Fibroblast of upper back skin (primary cell): ENCODE measurements around the gene DHFR.
A peak's percentile ranks its signal among the peaks of the same experiment; 100 is the strongest.

Experiments used
- DNase-seq: peaks from one replicate; pipeline ENCODE4 v3.0.0-alpha.2; 2013

Gene DHFR

GRCh38 chr5:80653502-80653901, 1.3 kb downstream of the DHFR start:
- no peak for DNase-seq

- DNase-seq = no peak
These were observed 7.9 kb downstream of the DHFR start for GRCh38 chr5:80646926-80647325.

- DNase-seq = no peak
These were observed 9.9 kb downstream of the DHFR start for GRCh38 chr5:80644900-80645299.

DNA sequence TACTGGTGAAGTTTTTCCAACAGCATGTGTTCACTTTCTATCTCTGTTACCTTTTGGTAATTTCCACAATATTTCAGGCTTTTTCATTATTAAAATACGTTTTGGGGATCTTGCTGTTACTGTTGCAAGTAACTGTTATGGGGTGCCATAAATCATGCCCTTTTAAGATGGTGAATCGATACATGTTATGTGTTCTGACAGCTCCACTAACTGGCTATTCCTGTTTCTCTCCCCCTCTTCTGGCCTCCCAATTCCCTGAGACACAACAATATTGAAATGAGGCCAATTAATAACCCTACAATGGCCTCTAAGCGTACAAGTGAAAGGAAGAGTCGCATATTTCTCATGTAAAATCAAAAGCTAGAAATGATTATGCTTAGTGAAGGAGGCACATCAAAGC, 13.4 kb downstream of the DHFR start:
- no peak for DNase-seq

DNA sequence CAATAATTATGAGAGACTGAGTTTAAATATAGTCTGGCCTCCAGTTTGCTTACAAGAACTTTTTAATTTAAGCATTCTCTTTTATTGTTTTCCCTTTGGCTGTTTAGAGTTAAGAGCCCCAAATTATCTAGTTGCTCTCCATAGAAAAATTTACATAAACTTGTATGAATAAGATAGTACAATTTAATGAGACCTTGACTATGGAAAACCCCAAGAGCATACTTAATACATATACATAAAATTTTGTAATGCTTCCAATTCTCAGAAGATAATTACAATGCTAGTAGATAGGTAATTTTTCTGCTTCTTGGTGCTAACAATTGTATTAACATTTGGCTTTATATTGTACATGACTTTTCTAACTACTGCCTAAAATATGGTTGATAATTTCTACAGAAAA, 20.6 kb downstream of the DHFR start:
- DNase-seq = no peak

GRCh38 chr5:80632700-80633099, 22.1 kb downstream of the DHFR start:
- no peak for DNase-seq

DNA sequence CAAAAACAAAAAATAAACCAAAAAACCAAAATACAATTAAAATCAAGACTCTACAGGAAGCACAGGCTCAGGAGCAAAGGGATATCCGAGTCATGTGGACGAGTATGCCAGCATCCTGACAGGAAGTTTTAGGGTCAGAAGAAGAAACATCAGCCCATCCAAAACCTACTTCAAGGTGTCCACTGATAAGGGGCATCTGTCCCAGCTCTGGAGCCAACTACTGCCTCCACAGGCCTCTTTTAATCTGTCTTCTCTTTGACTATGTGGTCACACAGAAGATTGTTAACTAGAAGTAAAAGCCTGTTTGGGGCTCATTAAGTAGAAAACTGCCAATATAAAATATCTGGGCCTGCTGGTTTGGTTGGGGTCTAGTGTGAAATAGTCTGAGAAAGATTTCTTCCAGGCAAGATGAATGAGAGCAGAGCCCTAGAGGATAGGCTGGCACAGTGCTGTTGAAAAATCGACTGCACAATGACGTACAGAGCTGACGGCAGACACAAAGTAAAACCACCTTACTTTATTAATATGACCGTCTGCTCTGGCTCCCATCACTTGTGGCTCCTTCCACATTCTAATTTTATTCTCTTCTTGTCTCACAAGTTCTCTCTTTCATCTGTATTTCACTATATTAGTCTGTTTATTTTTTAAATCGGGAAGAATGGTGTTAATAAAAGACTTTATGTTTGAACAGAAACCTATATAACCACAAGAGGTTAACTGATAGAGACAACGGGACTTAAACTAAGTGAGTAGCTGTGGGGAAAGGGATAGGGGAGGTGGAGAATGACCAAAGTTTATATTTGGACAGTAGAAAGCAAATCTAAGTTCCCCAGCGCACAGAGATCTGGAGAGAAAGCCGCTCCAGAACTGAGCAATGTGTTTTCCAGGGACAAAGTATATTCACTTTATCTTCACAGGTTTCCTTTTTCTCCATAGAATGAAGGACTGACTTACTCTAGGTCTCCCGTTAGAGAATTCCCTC, 23.2 kb downstream of the DHFR start:
- no peak for DNase-seq

DNA sequence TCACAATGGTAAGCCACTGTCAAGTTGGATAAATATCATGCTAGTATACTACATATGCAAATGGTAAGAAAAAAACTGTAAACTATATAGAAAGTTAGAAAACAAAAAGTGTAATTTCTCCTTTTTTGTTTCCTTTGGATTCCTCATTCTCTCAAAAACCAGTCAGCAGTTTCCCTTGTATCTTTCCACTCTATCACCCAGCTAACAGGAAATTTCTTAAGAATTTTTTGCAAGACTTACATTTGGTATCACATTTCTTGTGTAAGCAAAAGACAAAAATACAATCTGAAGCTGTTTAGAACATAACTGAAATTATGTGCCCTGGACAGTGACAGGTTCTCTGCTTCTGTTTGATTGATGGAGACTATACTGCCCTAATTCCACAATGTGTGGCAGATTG, 25.5 kb downstream of the DHFR start:
- DNase-seq = no peak

DNA sequence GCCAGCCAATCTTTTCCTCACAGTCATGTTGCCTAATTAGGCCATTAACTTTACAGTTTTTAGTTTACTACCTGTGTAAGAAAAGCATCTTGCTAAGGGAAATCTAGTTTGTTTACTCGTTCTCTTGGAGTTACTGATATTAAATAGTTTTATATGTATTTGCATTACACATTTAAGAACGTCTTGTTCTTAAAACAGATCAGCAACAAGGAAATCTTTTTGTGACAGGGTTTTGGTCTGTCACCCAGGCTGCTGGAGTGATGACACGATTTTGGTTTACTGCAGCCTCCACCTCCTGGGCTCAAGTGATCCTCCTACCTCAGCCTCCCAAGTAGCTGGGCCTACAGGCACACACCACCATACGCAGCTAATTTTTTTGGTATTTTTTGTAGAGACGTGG, 29.6 kb downstream of the DHFR start:
- DNase-seq = no peak

DNA sequence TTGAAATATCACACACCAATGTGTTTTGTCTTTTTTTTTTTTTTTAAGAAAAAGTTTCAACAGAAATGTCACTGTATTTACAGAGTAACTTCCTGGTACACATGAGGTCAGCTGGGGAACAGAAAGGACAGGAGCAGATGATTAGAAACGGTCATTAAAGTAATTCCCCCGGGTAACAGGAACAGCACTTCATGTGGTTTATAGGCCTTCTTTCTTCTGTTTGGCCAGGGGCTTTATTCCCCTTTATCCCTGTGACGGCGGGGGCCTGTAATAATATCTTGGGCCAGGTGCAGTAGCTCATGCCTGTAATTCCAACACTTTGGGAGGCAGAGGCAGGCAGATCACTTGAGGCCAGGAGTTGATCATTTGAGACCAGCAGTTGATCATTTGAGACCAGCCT, 30.8 kb downstream of the DHFR start:
- DNase-seq = no peak

DNA sequence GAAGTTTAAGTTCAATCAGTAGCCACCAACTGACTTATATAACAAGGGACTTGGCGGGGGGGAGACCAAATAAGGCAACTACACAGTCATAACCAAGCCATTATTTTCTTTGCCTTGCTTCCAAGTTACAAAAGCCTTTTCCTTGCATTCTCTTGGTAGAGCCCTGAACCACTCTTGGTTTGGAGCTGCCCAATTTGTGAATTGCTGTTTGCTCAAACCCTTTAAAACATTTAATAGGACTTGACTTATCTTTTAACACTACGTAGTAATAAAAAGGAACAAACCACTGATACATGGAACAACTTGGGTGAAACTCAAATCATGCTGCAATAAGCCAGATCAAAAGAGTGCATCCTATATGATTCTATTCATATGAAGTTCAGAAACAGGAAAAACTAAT, 32.0 kb downstream of the DHFR start:
- DNase-seq = no peak

GRCh38 chr5:80620211-80620610, 34.6 kb downstream of the DHFR start:
- DNase-seq = peak; percentile 46

GRCh38 chr5:80619086-80619485, 35.7 kb downstream of the DHFR start:
- DNase-seq = no peak

- DNase-seq = no peak
These were observed 36.3 kb downstream of the DHFR start for GRCh38 chr5:80618438-80618837.

- DNase-seq = no peak
These were observed 39.4 kb downstream of the DHFR start for GRCh38 chr5:80615266-80615914.

- DNase-seq = no peak
These were observed 45.1 kb downstream of the DHFR start for GRCh38 chr5:80609692-80610091.

GRCh38 chr5:80608731-80609130, 46.1 kb downstream of the DHFR start:
- no peak for DNase-seq

- DNase-seq = no peak
These were observed 47.0 kb downstream of the DHFR start for GRCh38 chr5:80607832-80608231.

DNA sequence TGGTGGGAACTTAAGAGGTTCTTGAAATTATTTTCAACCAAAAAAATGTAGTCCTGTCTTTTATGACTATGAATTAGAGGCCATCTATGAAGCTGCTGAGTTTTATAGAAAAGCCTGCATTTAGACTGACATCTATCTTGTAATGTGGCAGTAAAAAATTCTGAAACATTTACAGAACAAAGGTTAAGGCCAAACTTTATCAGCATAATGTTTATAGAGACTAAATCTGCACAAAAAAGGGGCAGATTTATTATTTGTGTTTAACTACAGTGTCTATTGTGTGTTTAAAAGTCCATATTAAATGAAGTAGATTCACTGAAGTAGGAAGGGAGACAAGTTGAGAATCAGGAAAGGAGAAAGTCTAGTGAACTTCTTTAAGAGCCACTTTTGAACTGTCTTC, 47.4 kb downstream of the DHFR start:
- DNase-seq = no peak

- no peak for DNase-seq
These were observed 53.7 kb downstream of the DHFR start for GRCh38 chr5:80600943-80601693.

DNA sequence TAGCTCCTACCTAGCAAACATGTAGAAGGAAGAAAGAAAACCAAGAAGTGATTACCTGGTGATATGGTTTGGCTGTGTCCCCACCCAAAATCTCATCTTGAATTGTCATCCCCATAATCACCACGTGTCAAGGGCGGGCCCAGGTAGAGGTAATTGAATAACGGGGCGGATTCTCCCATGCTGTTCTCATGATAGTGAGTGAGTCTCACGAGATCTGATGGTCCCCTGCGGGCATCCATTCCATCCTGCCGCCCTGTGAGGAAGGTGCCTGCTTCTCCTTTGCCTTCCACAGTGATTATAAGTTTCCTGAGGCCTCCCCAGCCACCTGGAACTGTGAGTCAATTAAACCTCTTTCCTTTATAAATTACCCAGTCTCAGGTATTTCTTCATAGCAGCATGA, 57.3 kb downstream of the DHFR start:
- no peak for DNase-seq

DNA sequence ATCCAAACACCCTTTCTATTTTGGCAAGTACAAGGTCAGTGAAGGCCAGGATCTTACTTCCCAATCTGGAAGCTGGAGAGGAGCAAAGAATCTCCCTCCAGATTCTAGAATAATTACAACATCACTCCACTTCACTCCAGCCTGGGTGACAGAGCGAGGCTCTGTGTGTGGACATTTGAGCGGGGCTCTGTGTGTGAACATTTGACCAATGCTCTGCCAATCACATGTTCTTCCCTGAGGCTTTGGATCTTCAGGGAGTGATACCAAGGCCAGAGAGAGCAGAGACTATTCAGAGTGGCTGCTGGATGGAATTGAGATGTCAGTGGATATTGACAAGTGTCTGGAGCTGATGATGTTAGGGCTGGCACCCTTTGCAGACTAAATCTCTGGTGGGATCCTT, 60.0 kb downstream of the DHFR start:
- no peak for DNase-seq

DNA sequence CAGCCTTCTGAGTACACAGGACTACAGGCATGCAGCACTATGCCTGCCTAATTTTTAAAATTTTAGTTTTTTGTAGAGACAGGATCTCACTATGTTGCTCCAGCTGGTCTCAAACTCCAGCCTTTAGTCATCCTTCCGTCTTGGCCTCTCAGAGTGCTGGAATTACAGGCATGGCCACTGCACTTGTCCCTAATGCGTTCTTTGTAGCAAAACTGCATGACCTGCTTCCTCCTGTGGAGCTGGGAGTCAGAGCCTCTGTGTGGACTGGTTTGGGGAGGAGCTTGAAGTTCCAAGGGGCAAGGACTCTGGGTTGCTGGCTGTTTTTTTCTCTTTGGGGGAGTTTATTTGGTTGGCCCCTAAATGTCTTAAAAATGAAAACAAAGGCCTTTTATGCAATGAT, 62.0 kb downstream of the DHFR start:
- no peak for DNase-seq

DNA sequence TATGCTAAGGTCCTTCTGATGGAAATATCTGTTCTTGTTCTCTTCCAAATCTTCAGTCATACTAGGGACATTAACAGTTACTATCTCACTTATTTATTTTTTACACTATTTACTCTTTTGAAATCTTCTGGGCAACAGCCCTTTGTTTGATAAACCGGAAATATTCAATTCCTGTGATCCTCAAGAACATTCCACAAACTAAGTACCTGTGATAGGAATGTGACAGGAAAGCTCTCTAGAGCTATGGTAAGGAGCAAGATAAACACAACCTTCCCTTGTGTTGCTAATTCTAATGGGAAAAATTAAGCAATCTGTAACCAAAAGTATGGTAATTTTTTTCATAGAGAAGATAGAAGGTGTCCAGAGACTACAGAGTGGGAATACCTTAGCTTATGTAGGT, 62.7 kb downstream of the DHFR start:
- no peak for DNase-seq
